BJ (cell line): ENCODE measurements around the gene IRX3. TPM values are rescaled to one million over a fixed set of nuclear protein-coding genes. Genes with fewer than 3 reads are reported as not detected.
"Not testable (repeated sequence)": the region's sequence is repeated elsewhere in the genome, so short reads cannot be mapped to it uniquely, and the experiment has no call there.

Experiments
- CTCF ChIA-PET: fragments of 350-600 bp; formaldehyde crosslinking; extraction: SDS; loops from one replicate; lab custom pipeline; 2021; ENCODE audit warnings: antibody characterized with exemption, inconsistent platforms; lab: Yijun Ruan, JAX
- POLR2A ChIA-PET: fragments of 300-600 bp; sonication (Branson Sonifier 250); formaldehyde crosslinking; extraction: SDS; loops from one replicate; lab custom pipeline; 2021; ENCODE audit warnings: antibody characterized with exemption; lab: Charles Lee
- DNase-seq: peaks from one replicate; pipeline ENCODE4 v3.0.0-alpha.2; 2011; ENCODE audit warnings: low read depth
- H3K27me3 ChIP-seq: 2 replicates; pipeline ENCODE4 v1.6.0; 2011; ENCODE audit warnings: low read length; ENCODE audit not compliant: control insufficient read depth, insufficient read depth
- H3K36me3 ChIP-seq: 2 replicates; pipeline ENCODE4 v1.5.1; 2011; ENCODE audit warnings: low read length; ENCODE audit not compliant: control insufficient read depth, insufficient read depth
- H3K4me3 ChIP-seq: 2 replicates; pipeline ENCODE4 v1.5.1; 2011; ENCODE audit warnings: low read depth, mild to moderate bottlenecking, control low read depth, low read length
- CTCF ChIP-seq: IDR thresholded peaks from 2 replicates; pipeline ENCODE4 v1.5.1; 2011; ENCODE audit warnings: low read depth, mild to moderate bottlenecking, control low read depth, inconsistent platforms, low read length, moderate library complexity; ENCODE audit not compliant: insufficient read depth
- polyA plus RNA-seq: library from polyadenylated mRNA; depleted of rRNA; stranded (reverse); fragments of >200 nt; gene quantifications from 2 replicates; pipeline ENCODE4 v1.2.3, GENCODE V29; 2011

The IRX3 gene
- polyA plus RNA-seq, 1 experiment: 2.2 TPM

GRCh38 chr16:54268340-54268739 is 18.2 kb downstream of the IRX3 start:
- Histone ChIP-seq H3K4me3 (no peak overlapping the region), H3K36me3 (no peaks in the 10 kb centered on the region), H3K27me3 (no peaks in the 10 kb centered on the region; the same call in 1 of the 2 replicates)
- CTCF ChIA-PET: no interaction called here
- no peak for DNase-seq
- POLR2A ChIA-PET: no interaction called here
- TF ChIP-seq CTCF: no peak

GRCh38 chr16:54266363-54266955 is 20.1 kb downstream of the IRX3 start:
- H3K36me3 ChIP-seq: no peaks in the 10 kb centered on the region
- ChIA-PET POLR2A (interaction anchor here (0.5 kb wide), 1 partner anchor 64 kb away, joined by 3 read pairs; no protein-coding TSS in a partner anchor), CTCF (no interaction called here)
- H3K27me3 ChIP-seq: no peaks in the 10 kb centered on the region; the same call in 1 of the 2 replicates
- no peak for DNase-seq
- no peak for TF ChIP-seq CTCF
- H3K4me3 ChIP-seq: no peak overlapping the region

GRCh38 chr16:54265575-54266107 is 20.9 kb downstream of the IRX3 start:
- H3K36me3 ChIP-seq: no peaks in the 10 kb centered on the region
- ChIA-PET POLR2A (interaction anchor here (0.5 kb wide), 1 partner anchor 63 kb away, joined by 3 read pairs; no protein-coding TSS in a partner anchor), CTCF (no interaction called here)
- no peak for DNase-seq
- H3K27me3 ChIP-seq: no peaks in the 10 kb centered on the region; the same call in 1 of the 2 replicates
- H3K4me3 ChIP-seq: no peak overlapping the region
- no peak for TF ChIP-seq CTCF

GRCh38 chr16:54253118-54253517 is 33.5 kb downstream of the IRX3 start:
- no peak for DNase-seq
- ChIA-PET CTCF (no interaction called here), POLR2A (no interaction called here)
- TF ChIP-seq CTCF: no peak
- peaks cover 3% of the 10 kb centered on the region; the same call in 1 of the 2 replicates for H3K27me3 ChIP-seq
- H3K36me3 ChIP-seq: no peaks in the 10 kb centered on the region
- H3K4me3 ChIP-seq: no peak overlapping the region

GRCh38 chr16:54248863-54249710 is 37.5 kb downstream of the IRX3 start:
- DNase-seq: no peak
- Histone ChIP-seq H3K36me3 (no peaks in the 10 kb centered on the region), H3K4me3 (no peak overlapping the region), H3K27me3 (peaks cover 6% of the 10 kb centered on the region)
- ChIA-PET POLR2A (no interaction called here), CTCF (no interaction called here)
- TF ChIP-seq CTCF: no peak

- H3K27me3 ChIP-seq, H3K4me3 ChIP-seq, POLR2A ChIA-PET, H3K36me3 ChIP-seq, DNase-seq, CTCF ChIA-PET: not testable (repeated sequence)
Measured at GRCh38 chr16:54247705-54248104, 38.9 kb downstream of the IRX3 start.
